Spleen (tissue), 7 donors: ENCODE data around the gene RNF19B.

Experiments used
- POLR2A ChIP-seq, 3 donors: fragments of 450-650 bp; IDR thresholded peaks; one replicate each; pipeline ENCODE4 v1.5.1; 2017; ENCODE audit warnings: antibody characterized with exemption in 3 of 3, mild to moderate bottlenecking in 1 of 3
- POLR2AphosphoS5 ChIP-seq, 3 donors: sonication (generic); formaldehyde crosslinking; IDR thresholded peaks; one replicate each; pipeline ENCODE4 v1.5.1; 2017; ENCODE audit warnings: antibody characterized with exemption in 3 of 3
- TF ChIP-seq, protein P1 (sequence below), 11 experiments: fragments of 200-600 bp in 7 of 11; fragments of 450-650 bp in 4 of 11; sonication (generic) in 4 of 11; IDR thresholded peaks in 8 of 11; conservative IDR thresholded peaks in 3 of 11; 1 replicate in 7 of 11; 2 replicates in 4 of 11; pipeline versions ENCODE4 v1.4.0 to v1.8.0; 2016 to 2021; ENCODE audit warnings: antibody characterized with exemption in 11 of 11, inconsistent platforms in 4 of 11, mild to moderate bottlenecking in 1 of 11
- donor health status: DM: no; HTN: no; CAD: no; lungs with moderate emphysema.
- donor health status: DM: no; HTN: no; CAD: no.
- donor health status: DM: no; HTN: no; CAD: no.

DNA sequence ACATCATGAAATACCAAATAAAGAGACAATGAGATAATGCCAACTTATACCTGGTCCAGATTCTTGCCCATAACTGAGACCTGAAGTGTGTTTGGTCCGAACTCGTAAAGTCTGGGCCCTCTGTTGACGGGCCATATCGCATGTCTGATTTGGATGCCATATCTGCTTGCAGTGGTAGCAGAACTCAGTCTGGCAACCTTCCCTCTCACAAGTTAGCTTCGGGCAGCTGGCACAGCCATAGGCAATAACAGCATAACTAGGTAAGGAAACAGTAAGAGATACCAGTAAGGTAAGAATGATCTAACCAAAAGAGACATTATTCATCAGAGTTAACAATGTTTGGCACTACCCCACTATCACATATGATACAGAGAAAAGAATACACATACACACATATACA, 15.1 kb downstream of the RNF19B start:
- TF ChIP-seq POLR2A (IDR thresholded peaks at IDR 0.05), result no peak
- no peak for TF ChIP-seq POLR2AphosphoS5 (IDR thresholded peaks at IDR 0.05)
- TF ChIP-seq, protein P1, sequence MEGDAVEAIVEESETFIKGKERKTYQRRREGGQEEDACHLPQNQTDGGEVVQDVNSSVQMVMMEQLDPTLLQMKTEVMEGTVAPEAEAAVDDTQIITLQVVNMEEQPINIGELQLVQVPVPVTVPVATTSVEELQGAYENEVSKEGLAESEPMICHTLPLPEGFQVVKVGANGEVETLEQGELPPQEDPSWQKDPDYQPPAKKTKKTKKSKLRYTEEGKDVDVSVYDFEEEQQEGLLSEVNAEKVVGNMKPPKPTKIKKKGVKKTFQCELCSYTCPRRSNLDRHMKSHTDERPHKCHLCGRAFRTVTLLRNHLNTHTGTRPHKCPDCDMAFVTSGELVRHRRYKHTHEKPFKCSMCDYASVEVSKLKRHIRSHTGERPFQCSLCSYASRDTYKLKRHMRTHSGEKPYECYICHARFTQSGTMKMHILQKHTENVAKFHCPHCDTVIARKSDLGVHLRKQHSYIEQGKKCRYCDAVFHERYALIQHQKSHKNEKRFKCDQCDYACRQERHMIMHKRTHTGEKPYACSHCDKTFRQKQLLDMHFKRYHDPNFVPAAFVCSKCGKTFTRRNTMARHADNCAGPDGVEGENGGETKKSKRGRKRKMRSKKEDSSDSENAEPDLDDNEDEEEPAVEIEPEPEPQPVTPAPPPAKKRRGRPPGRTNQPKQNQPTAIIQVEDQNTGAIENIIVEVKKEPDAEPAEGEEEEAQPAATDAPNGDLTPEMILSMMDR (IDR thresholded peaks at IDR 0.05 in 8 of 11, conservative IDR thresholded peaks at IDR 0.05 in 3 of 11), result no peak
